ENCODE results near the gene SH3BP5L. TPM values are rescaled to one million over a fixed set of nuclear protein-coding genes. Genes with fewer than 3 reads are reported as not detected.

The SH3BP5L gene
- total RNA-seq, 6 experiments from 2014 or later = 9.8 to 13.1 (median 12.4) TPM

DNA sequence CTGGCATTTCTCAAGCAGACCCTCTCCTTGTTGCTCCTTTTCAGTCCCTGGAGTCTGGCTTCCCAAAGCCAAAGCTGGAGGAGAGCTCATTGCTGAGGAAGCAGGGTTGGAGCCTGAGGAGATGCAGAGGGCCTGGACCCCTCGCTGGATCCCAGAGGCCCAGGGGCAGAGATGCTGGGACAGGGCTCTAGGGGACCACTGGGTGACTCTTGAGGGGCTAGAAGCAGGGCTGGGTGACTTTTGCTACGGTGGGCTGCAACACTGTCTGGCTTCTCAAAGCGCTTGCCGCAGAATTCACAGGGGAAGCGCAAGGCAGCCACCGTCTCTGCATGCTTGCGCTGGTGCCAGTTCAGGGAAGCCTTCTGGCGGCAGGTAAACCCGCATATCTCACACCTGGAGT is 24.4 kb upstream of the SH3BP5L start:
- peaks cover 0 to 46% (median 12%) of the 10 kb centered on the region in 4 donors for H3K36me3 ChIP-seq
- no peak overlapping the region for H3K27ac ChIP-seq
- H3K9me3 ChIP-seq = no peaks in the 10 kb centered on the region
- no peak for TF ChIP-seq CTCF (IDR thresholded peaks at IDR 0.05)
- no peak for TF ChIP-seq POLR2A (IDR thresholded peaks at IDR 0.05)
- no CpG with 5 or more reads among the region's 9 CpGs for WGBS (ENCODE audit: insufficient coverage, low coverage, low lambda C conversion rate, missing lambda C conversion rate)
- intact Hi-C loops (cut with DNase I) = no loop called here
- no peaks in the 10 kb centered on the region for H3K27me3 ChIP-seq
- ATAC-seq = no peak
- no peaks in the 10 kb centered on the region for H3K4me1 ChIP-seq
- no peak overlapping the region for H3K4me3 ChIP-seq
- no peak for DNase-seq

GRCh38 chr1:248849637-248850036 is 23.9 kb upstream of the SH3BP5L start:
- Histone ChIP-seq H3K27me3 (no peaks in the 10 kb centered on the region), H3K36me3 (peaks cover 0 to 48% (median 13%) of the 10 kb centered on the region in 4 donors), H3K27ac (no peak overlapping the region), H3K4me1 (no peaks in the 10 kb centered on the region), H3K4me3 (no peak overlapping the region), H3K9me3 (no peaks in the 10 kb centered on the region)
- no peak for TF ChIP-seq POLR2A (IDR thresholded peaks at IDR 0.05)
- DNase-seq (no peak), ATAC-seq (peak in 1 of 4 donors; percentile 3)
- intact Hi-C loops (cut with DNase I) = no loop called here
- no CpG with 5 or more reads among the region's 3 CpGs for WGBS (ENCODE audit: insufficient coverage, low coverage, low lambda C conversion rate, missing lambda C conversion rate)

GRCh38 chr1:248849152-248849551 is 23.4 kb upstream of the SH3BP5L start:
- ATAC-seq = peak in 3 of 4 donors; percentile 29 to 63 (median 58)

DNA sequence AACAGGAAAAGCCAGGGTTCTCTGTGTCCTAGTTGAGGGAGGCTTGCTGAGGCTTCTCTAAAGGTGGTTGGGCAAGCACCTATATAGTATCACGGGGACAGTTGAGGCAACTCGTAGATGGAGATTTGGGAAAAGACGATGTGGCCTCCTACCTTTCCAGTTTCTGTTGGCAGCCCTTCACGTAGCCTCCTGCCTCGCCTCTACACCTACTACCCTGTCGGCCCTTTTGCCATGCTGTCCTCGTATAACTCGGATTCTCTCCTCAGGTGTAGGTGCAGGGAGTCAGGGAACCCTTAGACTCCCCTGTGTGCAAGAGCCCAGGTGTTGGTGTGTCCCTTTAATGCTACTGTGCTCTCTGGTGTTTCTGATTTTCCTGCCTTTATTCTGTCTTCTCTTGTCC is 22.9 kb upstream of the SH3BP5L start:
- intact Hi-C loops (cut with DNase I) = no loop called here
- WGBS (ENCODE audit: insufficient coverage, low coverage, low lambda C conversion rate, missing lambda C conversion rate) = 95% methylated on average over 7 of the region's 8 CpGs

More at GRCh38 chr1:248849152-248849551, 23.4 kb upstream of the SH3BP5L start:
- Histone ChIP-seq H3K27ac (no peak overlapping the region), H3K9me3 (no peaks in the 10 kb centered on the region), H3K36me3 (peaks cover 0 to 53% (median 13%) of the 10 kb centered on the region in 4 donors), H3K27me3 (no peaks in the 10 kb centered on the region), H3K4me3 (no peak overlapping the region), H3K4me1 (no peaks in the 10 kb centered on the region)
- TF ChIP-seq CTCF (IDR thresholded peaks at IDR 0.05) = no peak
- TF ChIP-seq POLR2A (IDR thresholded peaks at IDR 0.05) = no peak
- intact Hi-C loops (cut with DNase I) = no loop called here
- WGBS (ENCODE audit: insufficient coverage, low coverage, low lambda C conversion rate, missing lambda C conversion rate) = 58% methylated on average over 2 of the region's 3 CpGs
- no peak for DNase-seq

More for the DNA sequence above, 22.9 kb upstream of the SH3BP5L start:
- no peak for ATAC-seq
- H3K36me3 ChIP-seq = peaks cover 0 to 54% (median 13%) of the 10 kb centered on the region in 4 donors
- no peak overlapping the region for H3K4me3 ChIP-seq
- H3K27me3 ChIP-seq = no peaks in the 10 kb centered on the region
- no peak overlapping the region for H3K27ac ChIP-seq
- no peak for DNase-seq
- H3K9me3 ChIP-seq = no peaks in the 10 kb centered on the region
- TF ChIP-seq POLR2A (IDR thresholded peaks at IDR 0.05) (no peak), CTCF (IDR thresholded peaks at IDR 0.05) (no peak)
- H3K4me1 ChIP-seq = no peaks in the 10 kb centered on the region
